ENCODE data around the gene TMEM45A.

TMEM45A gene

DNA sequence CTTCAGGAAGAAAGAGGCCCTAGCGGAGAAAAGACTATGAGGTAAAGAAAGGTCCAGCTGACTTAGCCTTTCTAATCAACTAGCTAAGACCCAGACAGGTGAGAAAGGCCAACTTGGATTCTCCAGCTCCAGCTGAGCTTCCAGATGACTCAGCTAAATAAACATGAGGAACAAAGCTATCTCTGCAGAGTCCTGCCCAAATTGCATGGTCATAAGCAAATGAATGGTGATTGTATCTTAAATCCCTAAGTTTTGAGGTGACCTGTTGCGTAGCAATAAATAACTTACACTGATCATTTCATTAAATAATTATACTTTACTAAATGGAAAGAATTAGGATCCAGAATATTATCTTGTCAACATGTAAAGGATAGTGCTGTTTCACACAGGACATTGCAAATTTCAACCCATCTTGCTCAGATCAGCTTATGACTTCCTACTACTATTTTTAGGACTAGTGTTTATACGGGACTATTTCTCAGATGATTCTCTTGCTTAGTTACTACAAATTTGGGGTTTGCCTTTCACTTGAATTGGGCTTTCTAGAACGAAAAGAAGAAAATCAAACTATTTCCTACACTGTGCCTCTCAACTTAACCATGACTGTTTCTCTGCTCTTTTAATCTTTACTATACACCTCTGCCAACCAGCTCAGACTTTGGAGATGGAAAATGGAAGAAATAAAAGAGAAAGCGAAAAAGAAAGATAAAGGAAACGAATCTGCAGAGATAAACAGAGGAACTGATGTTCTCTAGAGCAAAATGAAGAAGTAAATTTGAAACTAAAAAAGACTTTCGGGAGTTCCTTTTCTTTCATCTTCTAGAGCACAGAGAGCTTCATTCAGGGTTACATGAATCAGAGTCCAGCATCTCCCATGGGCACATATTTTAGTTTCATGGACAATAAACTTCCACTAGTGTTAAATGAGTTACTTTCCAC is 110.4 kb downstream of the TMEM45A start:
- DNase-seq = no peak
- Histone ChIP-seq H3K27ac (ENCODE audit: insufficient read depth, low read length, poor library complexity, severe bottlenecking) (no peak overlapping the region), H3K27me3 (replicated peaks; ENCODE audit: control insufficient read depth, insufficient read depth, low read length, poor library complexity, severe bottlenecking) (no peaks in the 10 kb centered on the region), H3K36me3 (ENCODE audit: control insufficient read depth, insufficient read depth, low read length) (no peaks in the 10 kb centered on the region), H3K9me3 (ENCODE audit: control insufficient read depth, low read length) (no peaks in the 10 kb centered on the region), H3K4me3 (ENCODE audit: insufficient read depth, low read depth, low read length, poor library complexity, severe bottlenecking) (peak overlapping the region; percentile 18), H3K4me1 (ENCODE audit: control insufficient read depth, insufficient read depth, low read length, poor library complexity, severe bottlenecking) (peaks cover 3% of the 10 kb centered on the region)

GRCh38 chr3:100603469-100603868 is 111.0 kb downstream of the TMEM45A start:
- no peak for DNase-seq
- Histone ChIP-seq H3K4me1 (ENCODE audit: control insufficient read depth, insufficient read depth, low read length, poor library complexity, severe bottlenecking) (peaks cover 3% of the 10 kb centered on the region), H3K36me3 (ENCODE audit: control insufficient read depth, insufficient read depth, low read length) (no peaks in the 10 kb centered on the region), H3K4me3 (ENCODE audit: insufficient read depth, low read depth, low read length, poor library complexity, severe bottlenecking) (peak overlapping the region; percentile 18), H3K27ac (ENCODE audit: insufficient read depth, low read length, poor library complexity, severe bottlenecking) (no peak overlapping the region), H3K27me3 (replicated peaks; ENCODE audit: control insufficient read depth, insufficient read depth, low read length, poor library complexity, severe bottlenecking) (no peaks in the 10 kb centered on the region), H3K9me3 (ENCODE audit: control insufficient read depth, low read length) (no peaks in the 10 kb centered on the region)

DNA sequence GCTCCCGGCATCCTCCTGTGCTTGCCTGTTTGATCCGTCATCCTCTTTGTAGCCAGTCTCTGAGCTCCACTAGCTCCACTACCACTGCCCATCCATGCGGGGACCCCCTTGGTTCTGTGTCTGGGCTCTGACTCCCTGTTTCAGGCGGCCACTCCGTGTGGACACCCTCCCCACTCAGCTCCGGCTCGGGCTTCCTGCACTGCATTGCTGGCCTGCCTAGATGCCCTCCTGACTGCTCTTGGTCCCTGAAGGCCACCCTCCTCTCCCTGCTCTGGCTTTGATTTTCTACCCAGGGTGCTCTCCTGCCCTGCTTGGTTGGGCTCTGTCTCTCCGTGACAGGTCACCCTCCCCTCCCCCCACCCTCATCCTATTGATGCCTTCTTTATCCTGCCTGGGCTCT is 112.9 kb downstream of the TMEM45A start:
- Histone ChIP-seq H3K27ac (ENCODE audit: insufficient read depth, low read length, poor library complexity, severe bottlenecking) (no peak overlapping the region), H3K36me3 (ENCODE audit: control insufficient read depth, insufficient read depth, low read length) (no peaks in the 10 kb centered on the region), H3K4me1 (ENCODE audit: control insufficient read depth, insufficient read depth, low read length, poor library complexity, severe bottlenecking) (peaks cover 3% of the 10 kb centered on the region), H3K9me3 (ENCODE audit: control insufficient read depth, low read length) (no peaks in the 10 kb centered on the region), H3K4me3 (ENCODE audit: insufficient read depth, low read depth, low read length, poor library complexity, severe bottlenecking) (no peak overlapping the region), H3K27me3 (replicated peaks; ENCODE audit: control insufficient read depth, insufficient read depth, low read length, poor library complexity, severe bottlenecking) (no peaks in the 10 kb centered on the region)
- DNase-seq = no peak

GRCh38 chr3:100606894-100607512 is 114.6 kb downstream of the TMEM45A start:
- DNase-seq = no peak
- H3K36me3 ChIP-seq (ENCODE audit: control insufficient read depth, insufficient read depth, low read length) = no peaks in the 10 kb centered on the region
- H3K27ac ChIP-seq (ENCODE audit: insufficient read depth, low read length, poor library complexity, severe bottlenecking) = no peak overlapping the region
- H3K9me3 ChIP-seq (ENCODE audit: control insufficient read depth, low read length) = no peaks in the 10 kb centered on the region
- H3K4me1 ChIP-seq (ENCODE audit: control insufficient read depth, insufficient read depth, low read length, poor library complexity, severe bottlenecking) = peaks cover 3% of the 10 kb centered on the region
- H3K4me3 ChIP-seq (ENCODE audit: insufficient read depth, low read depth, low read length, poor library complexity, severe bottlenecking) = no peak overlapping the region
- no peaks in the 10 kb centered on the region for H3K27me3 ChIP-seq (replicated peaks; ENCODE audit: control insufficient read depth, insufficient read depth, low read length, poor library complexity, severe bottlenecking)

DNA sequence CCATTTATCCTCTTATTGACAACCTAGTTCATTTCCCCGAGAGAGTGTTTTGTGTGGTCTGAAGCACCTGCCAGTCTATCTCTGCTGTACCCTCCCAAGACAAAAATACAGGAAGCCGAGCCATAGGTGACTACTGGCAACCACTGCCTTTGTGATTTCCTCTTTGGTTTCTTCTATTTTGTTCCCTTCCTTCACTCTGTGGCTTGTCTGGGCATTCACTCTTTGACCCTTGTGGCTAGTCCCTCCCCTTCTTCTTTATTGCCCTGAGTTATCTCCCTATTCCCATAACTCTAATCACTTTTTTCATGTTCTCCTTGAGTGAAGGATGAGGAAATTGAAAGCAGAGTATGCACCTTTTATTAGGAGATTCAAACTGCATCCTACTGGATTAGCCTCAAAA is 116.9 kb downstream of the TMEM45A start, which contains the start of gene ADGRG7:
ADGRG7 (plus strand) TSS at position 297 of the 400 bp plus-strand sequence. CDS start 256 bp downstream, outside the sequence.
- Histone ChIP-seq H3K4me3 (ENCODE audit: insufficient read depth, low read depth, low read length, poor library complexity, severe bottlenecking) (no peak within 1 kb of the TSS), H3K4me1 (ENCODE audit: control insufficient read depth, insufficient read depth, low read length, poor library complexity, severe bottlenecking) (no peaks in the 10 kb centered on the region), H3K36me3 (ENCODE audit: control insufficient read depth, insufficient read depth, low read length) (no peaks in the 10 kb centered on the region), H3K27me3 (replicated peaks; ENCODE audit: control insufficient read depth, insufficient read depth, low read length, poor library complexity, severe bottlenecking) (no peaks in the 10 kb centered on the region), H3K9me3 (ENCODE audit: control insufficient read depth, low read length) (no peaks in the 10 kb centered on the region), H3K27ac (ENCODE audit: insufficient read depth, low read length, poor library complexity, severe bottlenecking) (no peak within 1 kb of the TSS)
- DNase-seq = no peak

DNA sequence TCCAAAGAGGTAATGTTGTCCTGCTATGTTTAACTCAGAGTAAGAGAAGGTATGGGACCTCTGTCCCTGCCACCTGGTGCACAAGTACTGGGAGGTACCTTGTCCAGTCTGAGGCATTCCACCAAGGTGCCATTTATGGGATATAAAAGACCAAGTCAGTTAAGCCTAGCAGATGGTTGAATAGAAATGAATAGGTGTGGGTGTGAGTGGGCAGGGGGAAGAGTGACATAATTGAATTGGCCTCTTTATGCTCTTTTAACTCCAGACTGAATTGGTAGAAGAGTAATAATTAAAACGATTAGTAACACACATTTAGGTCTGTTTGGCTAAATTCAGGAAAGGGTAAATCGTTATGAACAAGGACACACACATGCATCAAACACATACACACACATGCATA is 117.5 kb downstream of the TMEM45A start:
- Histone ChIP-seq H3K4me3 (ENCODE audit: insufficient read depth, low read depth, low read length, poor library complexity, severe bottlenecking) (no peak overlapping the region), H3K27me3 (replicated peaks; ENCODE audit: control insufficient read depth, insufficient read depth, low read length, poor library complexity, severe bottlenecking) (no peaks in the 10 kb centered on the region), H3K36me3 (ENCODE audit: control insufficient read depth, insufficient read depth, low read length) (no peaks in the 10 kb centered on the region), H3K27ac (ENCODE audit: insufficient read depth, low read length, poor library complexity, severe bottlenecking) (no peak overlapping the region), H3K4me1 (ENCODE audit: control insufficient read depth, insufficient read depth, low read length, poor library complexity, severe bottlenecking) (no peaks in the 10 kb centered on the region), H3K9me3 (ENCODE audit: control insufficient read depth, low read length) (no peaks in the 10 kb centered on the region)
- DNase-seq = no peak

GRCh38 chr3:100611221-100611620 is 118.8 kb downstream of the TMEM45A start:
- no peak overlapping the region for H3K27ac ChIP-seq (ENCODE audit: insufficient read depth, low read length, poor library complexity, severe bottlenecking)
- no peak for DNase-seq
- no peaks in the 10 kb centered on the region for H3K27me3 ChIP-seq (replicated peaks; ENCODE audit: control insufficient read depth, insufficient read depth, low read length, poor library complexity, severe bottlenecking)

GRCh38 chr3:100613721-100614390 is 121.4 kb downstream of the TMEM45A start:
- Histone ChIP-seq H3K4me1 (ENCODE audit: control insufficient read depth, insufficient read depth, low read length, poor library complexity, severe bottlenecking) (no peaks in the 10 kb centered on the region), H3K36me3 (ENCODE audit: control insufficient read depth, insufficient read depth, low read length) (no peaks in the 10 kb centered on the region), H3K27me3 (replicated peaks; ENCODE audit: control insufficient read depth, insufficient read depth, low read length, poor library complexity, severe bottlenecking) (no peaks in the 10 kb centered on the region), H3K27ac (ENCODE audit: insufficient read depth, low read length, poor library complexity, severe bottlenecking) (no peak overlapping the region), H3K9me3 (ENCODE audit: control insufficient read depth, low read length) (no peaks in the 10 kb centered on the region), H3K4me3 (ENCODE audit: insufficient read depth, low read depth, low read length, poor library complexity, severe bottlenecking) (no peak overlapping the region)
- no peak for DNase-seq

More at GRCh38 chr3:100611221-100611620, 118.8 kb downstream of the TMEM45A start:
- Histone ChIP-seq H3K9me3 (ENCODE audit: control insufficient read depth, low read length) (no peaks in the 10 kb centered on the region), H3K4me3 (ENCODE audit: insufficient read depth, low read depth, low read length, poor library complexity, severe bottlenecking) (no peak overlapping the region), H3K4me1 (ENCODE audit: control insufficient read depth, insufficient read depth, low read length, poor library complexity, severe bottlenecking) (no peaks in the 10 kb centered on the region), H3K36me3 (ENCODE audit: control insufficient read depth, insufficient read depth, low read length) (no peaks in the 10 kb centered on the region)

DNA sequence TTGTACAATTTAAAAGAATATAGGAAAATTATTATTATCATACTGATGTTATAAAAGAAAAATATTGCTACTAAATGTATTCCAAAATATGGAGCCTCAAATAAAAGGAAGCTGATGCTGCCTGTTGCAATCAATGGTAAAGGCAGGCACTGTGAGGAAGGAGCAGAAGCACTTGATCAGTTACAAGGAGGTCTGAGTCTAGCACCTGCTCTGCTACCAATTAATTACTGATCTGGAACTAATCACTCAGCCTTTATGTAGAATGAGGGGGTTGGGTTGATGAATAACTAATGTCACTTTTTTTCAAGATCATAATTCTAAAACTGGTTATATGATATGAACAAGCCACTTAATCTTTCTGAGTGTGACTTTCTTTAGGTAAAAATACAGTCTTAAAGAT is 122.5 kb downstream of the TMEM45A start:
- H3K36me3 ChIP-seq (ENCODE audit: control insufficient read depth, insufficient read depth, low read length) = no peaks in the 10 kb centered on the region
- no peaks in the 10 kb centered on the region for H3K9me3 ChIP-seq (ENCODE audit: control insufficient read depth, low read length)
- no peak for DNase-seq
- no peaks in the 10 kb centered on the region for H3K27me3 ChIP-seq (replicated peaks; ENCODE audit: control insufficient read depth, insufficient read depth, low read length, poor library complexity, severe bottlenecking)
- H3K4me1 ChIP-seq (ENCODE audit: control insufficient read depth, insufficient read depth, low read length, poor library complexity, severe bottlenecking) = no peaks in the 10 kb centered on the region
- no peak overlapping the region for H3K4me3 ChIP-seq (ENCODE audit: insufficient read depth, low read depth, low read length, poor library complexity, severe bottlenecking)
- no peak overlapping the region for H3K27ac ChIP-seq (ENCODE audit: insufficient read depth, low read length, poor library complexity, severe bottlenecking)

DNA sequence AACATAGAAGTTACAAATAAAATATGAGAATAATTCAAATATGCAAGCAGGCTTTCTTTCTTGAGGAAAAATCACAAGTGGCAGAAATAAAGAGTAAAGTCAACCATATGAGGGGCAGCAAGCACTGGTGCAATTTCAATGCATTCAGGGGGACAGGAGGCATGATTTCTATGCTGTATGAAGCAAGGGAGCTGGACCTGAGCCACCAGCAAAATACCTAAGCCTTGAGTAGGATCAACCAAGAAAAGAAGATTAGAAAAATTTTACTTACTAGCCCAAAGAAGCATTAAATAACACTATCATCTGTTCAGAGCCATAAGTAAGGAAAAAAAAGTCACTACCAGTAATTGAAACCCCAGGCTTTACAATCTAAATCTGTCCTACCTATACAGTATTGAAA is 123.3 kb downstream of the TMEM45A start:
- no peaks in the 10 kb centered on the region for H3K27me3 ChIP-seq (replicated peaks; ENCODE audit: control insufficient read depth, insufficient read depth, low read length, poor library complexity, severe bottlenecking)
- no peaks in the 10 kb centered on the region for H3K9me3 ChIP-seq (ENCODE audit: control insufficient read depth, low read length)
- no peaks in the 10 kb centered on the region for H3K36me3 ChIP-seq (ENCODE audit: control insufficient read depth, insufficient read depth, low read length)
- no peak overlapping the region for H3K4me3 ChIP-seq (ENCODE audit: insufficient read depth, low read depth, low read length, poor library complexity, severe bottlenecking)
- no peak for DNase-seq
- H3K27ac ChIP-seq (ENCODE audit: insufficient read depth, low read length, poor library complexity, severe bottlenecking) = no peak overlapping the region
- no peaks in the 10 kb centered on the region for H3K4me1 ChIP-seq (ENCODE audit: control insufficient read depth, insufficient read depth, low read length, poor library complexity, severe bottlenecking)

Measured in effector memory CD4-positive, alpha-beta T cell (primary cell).